ENCODE results near the gene RECQL.
"Not testable (repeated sequence)": the region's sequence is repeated elsewhere in the genome, so short reads cannot be mapped to it uniquely, and the experiment has no call there.

RECQL gene

DNA sequence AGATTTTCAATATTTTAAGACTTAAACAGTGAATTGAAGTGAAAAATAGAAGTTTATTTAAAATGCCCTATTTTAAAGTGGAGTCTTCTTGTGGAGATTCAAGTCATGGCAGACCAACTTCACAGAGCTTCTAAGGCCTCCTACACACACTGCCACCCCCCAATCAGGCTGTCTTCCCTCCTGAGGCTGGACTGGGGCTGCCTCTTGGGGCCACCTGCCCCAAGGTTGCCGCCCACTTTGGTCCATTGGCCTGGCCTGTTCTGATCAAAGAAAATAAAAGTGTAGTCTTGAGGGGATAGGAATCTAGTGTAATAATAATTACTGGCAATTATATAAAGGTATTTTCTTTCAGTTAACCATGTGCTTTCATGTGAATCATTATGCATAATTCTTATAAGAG lies 1.4 kb upstream of the RECQL start:
- DNase-seq (ENCODE audit: low spot score) = no peak

DNA sequence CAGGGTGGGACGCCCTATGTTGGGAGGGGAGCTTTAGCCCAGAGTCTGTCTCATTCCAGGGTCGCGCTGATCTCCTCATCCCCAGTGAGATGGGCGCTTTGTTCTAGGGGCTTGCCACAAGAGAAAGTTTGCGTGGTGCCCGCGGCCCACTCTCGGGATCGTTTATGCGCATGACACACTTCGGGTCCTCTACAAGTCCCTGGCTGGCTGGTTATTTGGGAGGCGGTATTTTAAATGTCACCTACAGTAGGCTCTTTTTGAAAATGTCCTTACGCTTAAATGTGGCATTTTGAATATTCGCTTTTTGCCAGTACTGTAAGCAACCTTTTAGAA lies 695 bp upstream of the RECQL start:
- no peak for DNase-seq (ENCODE audit: low spot score)

DNA sequence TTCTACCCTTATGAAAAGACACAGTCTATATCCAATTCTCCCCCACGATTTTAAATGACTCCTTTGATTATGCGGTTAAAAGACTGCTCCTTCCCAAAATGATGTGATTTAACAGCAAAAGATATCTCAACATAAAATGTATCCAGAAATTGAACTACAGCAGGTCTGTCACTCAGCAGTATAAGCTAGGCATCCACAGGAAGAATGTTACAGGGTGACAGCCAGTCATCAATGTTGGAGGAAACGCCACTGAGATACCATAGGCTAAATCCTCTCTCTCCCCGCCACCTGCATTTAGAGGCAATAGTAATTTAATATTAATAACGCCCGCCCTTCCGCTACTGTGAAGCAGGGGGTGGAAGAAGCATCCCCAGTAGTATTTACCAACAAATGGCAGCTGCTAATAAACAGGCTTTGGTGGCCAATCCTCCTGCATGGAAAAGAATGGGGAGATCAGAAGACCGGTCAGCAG lies 613 bp downstream of the RECQL start:
- DNase-seq (ENCODE audit: low spot score) = no peak

DNA sequence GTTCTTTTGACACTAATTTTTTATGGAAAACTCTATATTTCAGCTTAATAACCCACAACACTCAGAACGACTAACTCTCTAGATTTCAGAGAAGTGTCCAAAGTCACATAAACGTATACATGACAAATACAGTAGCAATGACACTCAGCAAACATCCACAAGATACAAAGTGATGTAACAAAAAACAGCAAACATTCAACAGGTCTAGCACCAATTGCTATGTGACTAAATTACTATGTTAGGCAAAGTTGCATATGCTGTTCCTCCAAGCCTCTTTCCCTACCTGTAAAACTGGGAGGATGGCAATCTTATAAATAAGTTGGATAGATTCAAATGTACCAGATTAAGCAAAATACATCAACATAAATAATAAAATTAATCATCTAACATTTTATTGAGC lies 1.7 kb downstream of the RECQL start:
- no peak for DNase-seq (ENCODE audit: low spot score)

DNA sequence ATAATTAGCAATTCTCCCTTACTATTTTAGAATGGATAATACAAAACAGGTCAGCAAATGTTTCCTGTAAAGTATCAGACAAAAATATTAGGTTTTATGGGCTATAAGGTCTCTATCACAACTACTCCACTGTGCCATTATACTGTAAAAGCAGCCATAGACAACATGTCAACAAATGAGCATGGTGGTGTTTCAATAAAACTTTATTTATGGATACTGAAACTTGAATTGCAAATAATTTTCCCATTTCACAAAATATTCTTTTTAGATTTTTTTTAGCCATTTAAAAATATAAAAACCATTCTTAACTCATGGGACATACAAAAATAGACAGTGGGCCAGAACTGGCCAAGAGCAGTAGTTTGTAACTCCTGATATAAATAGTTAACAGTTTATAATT lies 15.4 kb downstream of the RECQL start:
- DNase-seq (ENCODE audit: low spot score) = no peak

DNA sequence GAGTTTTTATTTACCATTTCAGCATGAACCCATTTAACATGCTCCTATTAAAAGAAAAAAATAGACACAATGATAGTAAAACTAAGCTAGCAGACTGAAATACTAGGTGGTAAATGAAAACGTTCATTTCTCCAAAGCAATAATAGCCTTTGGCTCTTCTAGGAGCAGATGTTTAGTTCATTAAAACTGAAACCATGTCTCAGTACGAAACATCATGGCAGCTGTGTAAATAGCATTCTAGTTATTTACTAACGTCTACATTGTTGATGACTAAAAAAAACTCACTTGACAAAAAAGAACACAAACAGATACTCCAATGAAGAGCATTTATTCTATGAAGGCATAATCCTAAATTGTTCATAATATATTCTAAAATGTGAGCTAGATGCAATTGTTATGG lies 17.9 kb downstream of the RECQL start:
- no peak for DNase-seq (ENCODE audit: low spot score)

DNA sequence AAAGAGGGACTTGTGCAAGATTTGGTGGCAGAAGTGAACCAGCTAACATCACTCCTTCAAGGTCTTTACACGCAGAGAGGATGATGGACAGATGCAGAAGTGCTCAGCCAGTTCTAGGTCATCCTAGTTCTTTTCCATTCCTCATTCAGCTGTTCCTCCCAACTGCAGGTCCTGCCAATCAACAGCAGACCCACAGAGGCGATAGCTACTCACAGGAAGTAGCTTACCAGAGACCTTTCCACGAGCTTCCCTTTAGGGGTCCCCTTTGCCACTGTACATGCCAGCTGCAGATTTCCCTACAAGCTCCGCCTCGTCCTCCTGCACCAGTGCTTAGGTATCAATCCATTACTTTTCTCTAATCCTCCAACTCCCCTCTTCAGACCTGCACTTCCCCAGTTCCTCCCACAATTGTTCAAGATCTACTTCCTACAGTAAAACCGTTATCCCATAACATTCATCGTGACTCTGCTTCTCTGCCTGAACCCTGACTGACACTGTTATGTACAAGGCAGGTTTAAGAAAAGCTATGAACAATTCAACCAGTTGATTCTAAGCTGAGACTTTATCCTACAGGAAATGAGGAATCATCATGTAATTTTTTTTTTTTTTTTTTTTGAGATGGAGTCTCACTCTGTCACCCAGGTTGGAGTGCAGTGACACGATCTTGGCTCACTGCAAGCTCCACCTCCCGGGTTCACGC lies 22.5 kb downstream of the RECQL start:
- no peak for DNase-seq (ENCODE audit: low spot score)

DNA sequence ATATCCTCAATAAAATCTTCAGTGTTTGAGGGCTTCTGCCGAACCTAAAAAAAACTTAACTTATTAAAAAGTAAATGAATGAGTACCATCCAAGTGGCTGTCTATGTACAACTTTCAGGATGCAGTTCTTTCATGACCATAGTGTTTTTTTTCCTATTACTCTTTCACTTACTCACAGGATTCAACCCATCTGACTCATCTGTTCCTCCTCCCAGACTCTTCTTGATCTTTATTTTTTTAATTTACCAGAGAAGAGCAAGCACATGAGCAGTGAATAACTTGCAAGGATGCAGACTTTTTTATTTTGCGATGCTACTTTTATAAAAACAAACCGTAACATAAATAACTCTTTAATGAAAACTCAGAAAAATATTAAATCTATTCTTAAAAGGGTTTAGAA lies 24.5 kb downstream of the RECQL start:
- no peak for DNase-seq (ENCODE audit: low spot score)

DNA sequence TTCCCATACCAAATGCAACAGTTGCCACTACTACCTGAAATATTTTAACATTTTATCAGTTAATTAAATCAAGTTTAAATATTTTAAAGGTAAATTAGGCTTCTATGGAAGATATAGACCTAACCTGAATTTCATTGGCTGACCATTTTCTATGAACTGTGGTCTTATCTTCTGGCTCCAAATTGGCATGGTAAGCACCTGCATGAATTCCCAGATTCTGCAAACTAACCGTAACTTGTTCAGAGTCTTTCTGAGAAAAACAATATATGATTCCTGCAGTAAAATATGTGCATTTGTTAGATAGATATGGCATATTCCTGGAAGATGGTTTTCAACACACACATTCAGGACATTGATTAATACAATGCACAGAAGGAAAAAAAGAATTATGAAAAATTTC lies 25.9 kb downstream of the RECQL start:
- no peak for DNase-seq (ENCODE audit: low spot score)

DNA sequence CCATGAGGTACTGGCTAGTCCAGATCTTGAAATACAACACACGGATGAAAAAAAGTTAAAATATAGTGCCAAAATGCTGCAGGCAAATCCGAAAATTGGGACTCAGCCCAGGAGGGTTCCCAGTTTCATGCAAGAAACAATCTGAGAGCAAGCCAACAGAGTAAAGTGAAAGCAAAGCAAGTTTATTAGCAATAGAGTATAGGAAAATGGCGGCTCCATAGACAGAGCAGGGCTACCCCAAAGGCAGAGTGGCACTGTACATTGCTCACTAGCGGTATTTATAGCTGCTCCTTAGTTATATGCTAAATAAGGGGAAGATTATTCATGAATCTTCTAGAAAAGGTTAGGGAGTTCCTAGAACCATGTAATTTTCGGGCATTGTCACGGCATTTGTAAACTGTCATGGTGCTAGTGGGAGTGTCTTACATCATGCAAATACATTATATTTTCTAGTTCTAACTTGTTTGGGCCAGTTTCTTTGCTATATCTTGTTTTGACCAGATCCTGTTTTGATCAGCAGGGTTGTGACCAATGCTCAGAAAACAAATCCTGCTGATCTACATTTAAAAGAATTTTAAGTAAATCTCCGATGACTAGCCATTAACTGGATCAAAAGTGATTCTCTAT lies 29.1 kb downstream of the RECQL start:
- DNase-seq (ENCODE audit: low spot score) = no peak

DNA sequence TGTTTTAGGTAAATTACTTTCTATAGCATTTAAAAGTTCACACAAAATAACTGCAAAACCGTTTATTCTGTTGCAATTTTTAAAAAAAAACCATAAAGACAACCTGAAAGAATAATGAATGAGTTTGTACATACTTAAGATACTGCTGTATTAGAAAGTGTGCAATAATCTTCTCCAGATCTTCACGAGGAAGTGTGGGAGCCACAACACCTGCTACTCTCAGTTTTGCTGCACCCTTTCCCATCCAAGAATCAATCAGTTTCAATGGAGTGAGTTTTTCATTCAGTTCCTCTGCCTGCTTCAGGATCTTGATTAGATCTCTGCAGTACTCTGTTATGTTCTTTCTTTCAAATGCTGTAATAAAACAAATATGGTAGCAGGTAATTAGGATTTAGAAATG lies 30.1 kb downstream of the RECQL start:
- no peak for DNase-seq (ENCODE audit: low spot score)

DNA sequence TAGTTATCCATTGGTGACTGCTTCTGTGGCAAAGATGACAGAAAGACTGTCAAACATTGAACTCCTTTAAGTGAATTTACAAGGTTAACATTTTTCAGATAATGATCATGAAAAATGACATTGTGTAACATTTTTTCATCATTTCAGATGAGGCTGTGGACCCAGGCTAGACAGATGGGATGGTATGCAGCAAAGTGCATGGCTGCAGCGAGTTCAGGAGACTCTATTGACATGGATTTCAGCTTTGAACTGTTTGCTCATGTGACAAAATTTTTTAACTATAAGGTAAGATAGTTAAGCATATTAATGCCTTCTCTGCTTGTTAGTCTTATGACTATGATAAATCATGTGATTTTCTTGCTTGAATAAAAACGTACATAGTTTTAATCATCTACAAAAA lies 34.1 kb downstream of the RECQL start:
- not testable (repeated sequence) for DNase-seq (ENCODE audit: low spot score)

DNA sequence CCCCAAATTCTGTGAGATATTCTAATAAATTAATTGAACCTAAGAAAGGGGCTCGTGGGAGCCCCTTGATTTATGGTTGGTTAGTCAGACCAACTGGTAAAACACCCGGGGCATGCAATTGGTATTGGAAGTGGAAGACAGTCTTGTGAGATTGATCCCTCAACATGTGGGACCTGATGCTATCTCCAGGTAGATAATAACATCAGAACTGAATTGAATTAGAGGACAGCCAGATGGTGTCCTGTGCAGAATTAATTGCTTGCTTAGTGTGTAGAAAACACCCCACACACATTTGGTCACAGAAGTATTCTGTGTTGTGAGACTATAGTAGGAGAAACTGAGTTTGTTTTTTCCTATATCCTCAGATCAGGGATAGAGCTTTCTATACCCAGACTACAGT lies 42.0 kb downstream of the RECQL start:
- no peak for DNase-seq (ENCODE audit: low spot score)

DNA sequence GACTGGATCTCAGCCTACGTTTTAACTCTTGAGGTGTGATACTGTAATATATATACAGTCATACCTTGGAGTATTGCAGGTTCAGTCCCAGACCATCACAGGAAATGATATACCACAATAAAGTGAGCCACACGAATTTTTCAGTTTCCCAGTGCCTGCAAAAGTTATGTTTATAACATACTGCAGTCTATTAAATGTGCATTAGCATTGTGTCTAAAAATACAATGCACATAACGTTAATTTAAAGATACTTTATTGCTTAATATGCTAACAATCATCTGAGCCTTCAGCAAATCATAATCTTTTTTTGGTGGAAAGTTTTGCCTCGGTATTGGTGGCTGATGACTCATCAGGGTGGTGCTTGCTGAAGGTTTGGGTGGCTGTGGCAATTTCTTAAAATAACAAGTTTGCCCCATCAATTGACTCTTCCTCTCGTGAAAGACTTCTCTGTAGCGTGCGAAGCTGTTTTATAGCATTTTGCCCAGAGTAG lies 45.1 kb downstream of the RECQL start:
- no peak for DNase-seq (ENCODE audit: low spot score)

DNA sequence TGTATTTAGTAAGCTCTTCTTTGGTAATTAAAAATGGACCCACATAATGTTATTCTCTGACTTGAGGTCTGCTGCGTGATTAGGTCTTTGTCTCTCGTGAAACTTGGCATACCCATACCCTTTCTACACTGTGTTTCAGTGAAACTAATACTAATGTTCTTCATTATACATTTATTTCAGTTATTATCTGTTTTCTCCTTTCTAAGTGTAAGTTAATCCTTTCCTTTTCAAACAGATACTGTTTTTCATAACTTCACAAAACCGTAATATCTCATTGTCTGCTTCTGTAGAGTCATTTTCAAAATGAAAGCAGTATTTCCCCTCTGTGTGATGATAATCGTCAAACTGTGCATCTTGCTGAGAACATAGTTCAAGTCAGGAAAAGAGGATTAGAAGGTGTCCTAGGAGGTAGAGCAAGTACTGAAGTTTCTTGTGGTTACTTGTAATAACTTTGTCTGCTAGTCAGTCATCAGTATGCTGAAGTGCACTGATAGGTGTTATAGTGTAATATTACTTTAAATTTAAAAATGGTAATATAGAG lies 48.1 kb downstream of the RECQL start:
- DNase-seq (ENCODE audit: low spot score) = no peak

DNA sequence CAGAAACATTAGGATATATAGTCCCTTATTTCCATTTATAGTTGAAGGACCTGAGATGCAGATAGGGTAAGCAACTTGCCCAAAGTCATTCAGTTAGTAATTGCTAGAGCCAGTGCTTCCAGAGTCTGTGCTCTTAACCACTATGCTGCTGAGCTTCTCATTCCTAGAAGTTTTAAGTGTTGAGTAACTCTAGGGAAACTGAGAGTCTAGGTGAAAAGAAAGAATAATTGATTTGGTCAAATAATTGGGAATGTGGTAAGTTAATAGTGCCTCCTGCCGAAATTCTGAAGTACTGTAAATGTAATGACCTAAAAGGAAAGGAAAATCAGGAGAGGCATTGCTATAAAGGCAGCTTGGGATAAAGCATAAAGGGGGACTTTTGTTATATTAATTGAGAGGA lies 49.9 kb downstream of the RECQL start:
- no peak for DNase-seq (ENCODE audit: low spot score)

DNA sequence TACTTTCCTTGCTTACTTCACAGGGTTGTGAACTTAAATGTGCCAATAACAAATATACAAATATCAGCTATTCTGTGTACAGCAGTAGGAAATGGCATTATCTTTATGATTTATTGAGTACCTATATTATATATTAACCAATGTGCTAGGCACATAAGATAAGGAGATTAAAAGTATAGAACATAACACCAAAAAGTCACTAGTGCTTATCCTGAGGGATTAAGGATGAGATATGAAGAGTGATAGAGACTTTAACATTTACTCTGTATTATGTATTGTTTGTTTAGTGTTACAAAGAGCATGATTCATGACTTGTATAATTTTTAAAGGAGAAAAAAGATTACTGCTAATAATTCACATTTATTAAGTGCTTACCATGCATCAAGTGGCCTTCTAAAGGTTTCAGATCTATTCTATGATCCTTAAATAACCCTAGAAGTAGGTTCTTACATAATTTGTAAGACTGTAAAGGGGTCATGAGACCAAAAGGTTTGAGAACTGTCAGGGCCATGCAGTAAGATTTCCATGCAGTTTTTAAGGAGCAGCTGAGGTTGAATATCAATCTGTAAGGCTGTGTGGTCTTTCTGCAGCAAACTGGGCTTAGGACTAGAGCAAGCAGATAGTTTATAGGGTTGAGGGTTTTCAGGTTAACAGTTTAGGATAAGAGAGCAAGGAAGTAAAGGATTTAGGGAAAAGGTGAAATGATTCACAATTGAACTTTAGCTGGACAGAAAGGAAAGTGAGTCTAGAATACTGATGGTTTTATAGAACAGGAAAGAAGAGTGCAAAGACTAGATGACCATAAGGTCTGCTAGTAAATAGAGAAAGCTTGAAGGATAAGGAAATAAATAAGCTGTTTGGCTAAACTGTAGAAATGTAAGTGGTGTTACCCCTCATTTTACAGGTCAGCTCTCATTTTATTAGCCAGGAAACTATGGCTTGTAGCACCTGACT lies 57.0 kb downstream of the RECQL start:
- DNase-seq (ENCODE audit: low spot score) = no peak

DNA sequence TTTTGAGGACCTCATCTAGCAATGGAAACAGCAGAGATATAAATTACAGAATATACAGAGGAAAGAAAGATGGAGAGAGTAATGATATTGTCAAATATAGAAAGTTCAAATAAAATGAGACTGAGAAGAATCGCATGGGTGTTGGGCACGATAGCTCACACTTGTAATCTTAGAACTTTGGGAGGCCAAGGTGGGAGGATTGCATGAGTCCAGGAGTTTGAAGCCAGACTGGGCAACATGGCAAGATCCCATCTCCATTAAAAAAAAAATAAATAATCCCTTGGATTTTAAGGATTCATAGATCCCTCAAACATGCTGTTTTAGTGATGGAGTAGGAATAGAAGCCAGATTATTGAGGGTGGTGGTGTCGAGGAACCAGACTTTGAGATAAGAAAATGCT lies 62.1 kb downstream of the RECQL start:
- no peak for DNase-seq (ENCODE audit: low spot score)

DNA sequence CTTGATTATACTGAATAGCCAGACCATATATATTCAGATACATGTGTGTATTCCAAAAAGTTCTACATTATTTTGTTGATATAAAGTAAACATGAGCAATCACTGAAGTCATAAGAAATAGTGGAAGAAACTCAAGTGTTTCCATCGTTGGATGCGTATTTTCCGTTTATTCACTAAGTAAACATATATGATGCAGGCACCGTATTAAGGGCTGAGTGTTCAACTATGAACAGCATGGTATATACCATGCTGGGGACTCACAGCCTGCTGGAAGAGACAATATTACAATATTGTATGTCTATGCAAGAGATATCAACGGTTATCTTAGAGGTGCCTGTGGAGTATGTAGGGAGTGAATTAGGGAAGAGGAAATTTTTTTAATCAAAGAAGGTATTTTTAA lies 62.8 kb downstream of the RECQL start:
- DNase-seq (ENCODE audit: low spot score) = no peak

DNA sequence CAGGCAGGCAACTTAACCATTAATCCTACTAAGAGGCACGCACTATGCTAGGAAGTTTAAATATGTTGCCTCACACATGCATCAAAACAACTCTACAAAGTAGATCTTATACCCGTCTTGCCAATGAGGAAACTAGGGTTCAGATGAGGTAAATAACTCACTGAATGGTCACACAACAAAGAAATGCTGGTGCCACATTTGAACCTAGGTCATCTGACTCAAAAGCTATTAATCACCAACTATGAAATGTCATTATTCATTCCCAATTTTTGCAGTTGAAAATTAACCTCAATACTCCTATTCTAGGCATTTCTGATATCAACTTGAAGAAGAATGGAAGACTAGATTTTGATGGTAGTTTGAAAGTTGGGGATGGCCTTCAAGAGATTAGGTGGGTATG lies 66.7 kb downstream of the RECQL start:
- no peak for DNase-seq (ENCODE audit: low spot score)

DNA sequence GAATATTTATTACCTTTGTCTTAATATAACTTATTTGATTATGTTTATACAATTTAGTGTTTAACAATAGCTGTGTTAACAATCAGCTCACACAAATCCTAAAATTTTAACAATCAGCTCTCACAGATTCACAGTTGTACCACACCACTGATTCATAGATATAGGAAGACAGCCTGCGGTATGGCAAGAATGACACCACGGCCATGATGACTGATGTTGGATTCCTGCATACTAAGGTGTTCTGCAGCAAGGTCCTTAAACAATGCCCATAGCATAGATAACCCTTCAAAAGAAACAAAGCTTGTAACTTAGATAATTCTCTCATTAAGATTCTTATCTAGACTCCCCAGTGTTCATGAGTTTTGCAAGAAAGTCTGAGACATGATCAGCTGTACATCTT lies 67.9 kb downstream of the RECQL start:
- DNase-seq (ENCODE audit: low spot score) = no peak

DNA sequence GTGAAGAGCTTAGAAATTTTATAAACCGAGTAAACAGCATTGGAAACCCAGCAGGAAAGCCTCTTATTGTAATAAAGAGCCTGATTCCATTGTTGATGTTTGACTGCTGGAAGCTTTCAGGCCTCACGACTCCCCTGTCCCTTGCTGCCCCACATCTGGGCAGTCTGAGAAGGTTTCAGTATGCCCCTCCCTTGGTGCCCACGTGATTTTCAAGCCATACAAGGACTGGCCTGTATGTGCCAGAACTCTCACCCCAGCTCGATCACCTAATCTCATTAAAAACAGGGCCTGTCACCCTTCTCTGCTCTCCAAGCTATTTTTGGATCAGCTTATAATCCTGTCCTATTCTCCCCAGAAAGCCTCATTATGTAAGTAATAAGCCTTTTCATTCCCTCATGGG lies 71.4 kb downstream of the RECQL start:
- DNase-seq (ENCODE audit: low spot score) = no peak

DNA sequence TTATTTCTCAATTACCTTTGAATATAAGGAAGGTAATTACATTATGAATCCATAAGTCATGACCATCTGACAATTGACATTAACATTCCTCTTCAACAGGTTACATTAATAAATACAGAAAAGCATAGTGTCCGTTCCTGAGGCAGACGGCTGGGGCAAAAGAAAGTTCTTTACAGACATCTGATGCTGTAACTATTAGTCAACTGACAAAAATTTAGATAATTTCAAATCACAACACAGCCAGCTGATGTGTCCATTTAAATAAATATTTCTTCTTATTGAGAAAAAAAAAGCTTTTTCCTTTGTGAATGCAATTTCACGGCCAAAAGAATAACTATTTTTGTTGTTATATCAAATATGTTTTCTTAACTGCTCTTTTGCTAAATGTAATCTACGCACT lies 73.2 kb downstream of the RECQL start:
- DNase-seq (ENCODE audit: low spot score) = no peak

Measured in pons (tissue), 1 donor.